Stomach (tissue), 4 donors: ENCODE results near the gene CGN.

Experiments used
- CTCF ChIP-seq, 7 experiments: fragments of 450-650 bp in 4 of 7; fragments of 200-600 bp in 3 of 7; sonication (generic) in 3 of 7; IDR thresholded peaks; one replicate each; pipeline ENCODE4 v1.5.1; 2016 to 2019; ENCODE audit warnings: antibody characterized with exemption in 7 of 7, control low read depth in 2 of 7, mild to moderate bottlenecking in 1 of 7
- POLR2AphosphoS5 ChIP-seq, 3 donors: sonication (generic); formaldehyde crosslinking; IDR thresholded peaks; one replicate each; pipeline ENCODE4 v1.6.1; 2016; ENCODE audit warnings: antibody characterized with exemption in 3 of 3

- TF ChIP-seq CTCF (IDR thresholded peaks at IDR 0.05) (no peak), POLR2AphosphoS5 (IDR thresholded peaks at IDR 0.05) (no peak)
Measured at GRCh38 chr1:151465026-151465425, 46.2 kb upstream of the CGN start.
